ENCODE results near the gene TMC5.

GRCh38 chr16:19478505-19478904 lies 60.8 kb downstream of the TMC5 start:
- TF ChIP-seq CTCF (IDR thresholded peaks at IDR 0.05) (no peak), POLR2A (IDR thresholded peaks at IDR 0.05) (no peak), EP300 (IDR thresholded peaks at IDR 0.05) (no peak)
